NCI-H748 treated with DMSO at 0.1 percent for 48 hours (cell line): ENCODE measurements around the gene POU2F3.
A peak's percentile ranks its signal among the peaks of the same experiment; 100 is the strongest.

Experiments
- DNase-seq: peaks from one replicate; lab custom pipeline; 2025; lab: John Stamatoyannopoulos, UW

The POU2F3 gene

DNA sequence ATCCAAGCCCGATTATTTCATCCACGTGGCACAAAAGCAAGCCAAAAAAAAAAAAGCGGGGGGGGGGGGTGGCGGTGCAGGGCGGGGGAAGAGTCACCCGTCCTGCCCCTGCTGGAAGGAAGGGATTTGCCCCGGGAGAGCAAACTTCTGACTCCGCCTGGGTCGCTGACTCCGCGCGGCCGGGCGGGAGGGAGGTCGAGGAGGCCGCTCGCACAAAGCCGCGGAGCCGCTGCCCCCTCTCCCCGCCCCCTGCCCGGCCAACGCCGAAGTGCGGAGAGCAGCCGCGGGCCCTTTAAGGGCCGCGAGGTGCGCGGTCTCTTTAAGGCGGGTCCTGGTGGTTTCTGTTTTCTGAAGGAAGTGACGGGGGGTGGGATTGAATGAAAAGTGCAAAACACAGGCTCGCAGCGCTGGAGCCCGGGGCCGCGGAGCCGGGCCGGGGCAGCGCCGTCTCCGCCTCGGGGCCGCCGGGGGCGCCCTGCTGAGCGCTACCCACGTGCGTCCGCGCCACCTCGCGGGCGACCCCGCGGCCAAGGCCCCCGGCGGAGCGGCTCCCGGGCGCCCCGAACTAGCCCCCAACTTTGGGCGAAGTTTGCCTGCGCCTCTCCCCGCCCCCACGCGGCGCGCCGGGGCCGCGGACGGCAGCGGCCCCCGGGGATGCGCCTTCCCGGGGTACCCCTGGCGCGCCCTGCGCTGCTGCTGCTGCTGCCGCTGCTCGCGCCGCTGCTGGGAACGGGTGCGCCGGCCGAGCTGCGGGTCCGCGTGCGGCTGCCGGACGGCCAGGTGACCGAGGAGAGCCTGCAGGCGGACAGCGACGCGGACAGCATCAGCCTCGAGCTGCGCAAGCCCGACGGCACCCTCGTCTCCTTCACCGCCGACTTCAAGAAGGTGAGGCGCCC lies 29.1 kb upstream of the POU2F3 start, which contains the start of gene OAF:
Gene OAF, plus strand, starts transcription at position 407 of the 896 bp plus-strand sequence. Its CDS starts 248 bp downstream, at position 655.
- DNase-seq = peak; percentile 9

DNA sequence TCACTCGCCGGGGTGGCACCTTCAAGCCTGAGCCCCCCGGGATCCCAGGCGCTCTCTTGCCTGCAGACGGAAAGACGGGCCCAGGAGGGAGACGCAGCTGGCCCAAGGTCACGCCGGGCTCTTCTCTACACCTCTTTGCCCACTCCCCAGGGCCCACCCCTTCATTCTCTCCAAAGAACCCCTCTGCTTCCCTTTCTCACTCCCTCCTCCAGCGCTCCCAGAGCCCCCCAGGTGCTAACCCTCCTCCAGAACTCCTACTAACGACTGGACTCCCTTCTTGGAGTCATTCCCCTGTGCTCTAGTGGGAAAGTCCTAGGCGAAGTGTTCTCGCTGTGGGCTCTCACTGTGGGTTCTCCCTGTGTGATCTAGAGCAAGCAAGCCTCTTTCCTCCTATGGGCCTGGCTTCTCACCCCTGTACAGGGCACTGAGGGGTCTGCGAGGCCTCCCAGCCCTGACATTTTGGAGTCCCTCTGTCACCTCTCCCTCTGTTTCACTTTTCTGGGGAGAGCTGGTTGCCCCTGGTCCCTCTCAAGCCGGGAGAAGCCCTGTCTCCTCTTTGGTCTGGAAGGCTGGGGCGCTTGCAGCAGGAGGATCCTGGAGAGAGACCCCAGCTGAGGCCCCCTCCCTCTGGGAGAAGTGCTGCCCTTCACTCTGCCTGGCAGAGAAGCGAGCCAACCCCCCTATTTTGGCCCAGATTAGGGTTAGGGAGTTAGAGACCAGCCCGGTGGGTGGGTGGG lies 28.2 kb upstream of the POU2F3 start:
- no peak for DNase-seq

DNA sequence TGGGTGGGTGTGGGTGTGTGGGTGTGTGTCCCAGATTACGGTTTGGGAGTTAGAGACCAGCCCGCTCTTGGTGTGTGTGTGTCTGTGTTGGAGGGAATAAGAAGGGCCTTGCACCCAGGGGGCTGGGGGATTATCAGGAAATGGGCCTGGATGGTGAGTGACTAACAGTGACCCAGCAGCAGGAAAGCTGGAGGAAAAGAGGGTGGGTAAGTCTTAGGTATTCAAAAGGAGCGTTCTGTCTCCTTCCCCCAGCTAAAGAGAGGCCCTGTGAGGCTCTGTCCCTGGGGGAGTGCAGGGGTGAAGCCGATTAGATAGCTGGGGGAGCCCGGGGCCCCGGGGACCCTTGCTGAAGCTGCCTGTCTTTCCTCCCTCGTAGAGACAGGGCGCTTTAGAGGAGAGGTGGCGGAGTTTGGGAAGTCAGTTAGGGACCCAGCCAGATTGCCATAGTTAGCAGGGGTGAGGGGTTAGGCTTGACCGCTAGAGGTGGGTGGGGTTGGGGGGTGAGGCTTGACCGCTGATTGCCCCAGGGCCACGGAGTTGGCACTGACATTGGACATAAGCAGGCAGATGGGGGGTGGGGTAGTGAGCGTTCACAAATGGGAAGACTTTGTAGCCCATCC lies 27.6 kb upstream of the POU2F3 start:
- no peak for DNase-seq

DNA sequence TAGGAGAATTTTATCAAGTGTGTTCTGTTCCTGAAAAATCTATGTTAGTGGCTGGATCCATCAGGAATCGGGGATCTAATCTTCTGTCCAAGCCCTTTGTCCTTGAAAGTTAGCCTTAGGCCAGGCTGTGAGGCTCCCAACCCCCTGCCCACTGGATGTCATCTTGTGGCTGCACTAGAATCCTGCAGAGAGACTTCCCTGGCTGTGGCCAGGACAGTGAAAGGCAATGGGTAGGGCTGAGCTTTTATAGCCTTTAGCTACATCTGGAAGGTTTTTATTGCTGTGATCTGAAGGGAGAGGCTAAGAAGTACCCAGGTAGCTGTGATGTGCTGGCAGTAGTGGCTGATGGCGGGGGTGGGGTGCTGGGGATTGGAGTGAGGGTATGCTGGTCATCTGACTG lies 27.0 kb upstream of the POU2F3 start:
- no peak for DNase-seq

DNA sequence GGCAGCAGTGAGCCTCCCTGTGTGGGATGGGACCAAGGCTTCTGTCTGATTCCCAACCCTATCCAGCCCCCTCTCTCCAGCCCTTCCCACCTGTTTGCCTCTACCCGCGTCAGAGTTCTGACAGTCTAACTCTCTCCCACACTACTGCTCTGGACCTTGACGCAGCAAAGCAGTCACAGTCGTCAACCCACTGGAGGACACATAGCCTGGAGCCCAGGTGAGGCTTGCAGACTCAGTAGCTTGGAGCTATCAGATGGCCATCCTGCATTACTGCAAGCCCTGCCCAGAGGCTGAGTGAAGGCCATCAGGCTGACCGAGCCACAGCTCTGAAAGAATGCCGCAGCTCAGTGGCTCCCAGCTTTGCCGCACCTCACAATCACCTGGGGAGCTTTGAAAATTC lies 25.4 kb upstream of the POU2F3 start:
- no peak for DNase-seq

DNA sequence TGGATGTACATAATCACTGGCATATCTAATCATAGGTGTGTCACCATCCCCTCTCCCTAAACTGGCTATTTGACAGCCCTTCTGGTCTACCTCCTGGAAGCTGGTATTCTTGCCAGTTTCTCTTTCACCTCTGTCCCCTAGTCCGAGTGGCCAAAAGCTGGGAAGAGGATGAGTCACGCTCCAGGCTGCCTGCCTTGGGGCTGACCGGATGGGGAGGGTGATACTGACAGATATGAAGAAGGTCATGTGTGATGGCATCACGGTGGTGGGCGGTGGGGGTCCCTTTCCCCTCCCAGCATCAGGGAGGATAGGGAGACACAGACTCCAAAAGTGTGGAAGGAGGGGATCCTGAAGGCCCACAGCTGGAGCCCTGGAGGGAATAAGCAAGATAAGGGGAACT lies 24.3 kb upstream of the POU2F3 start:
- no peak for DNase-seq

DNA sequence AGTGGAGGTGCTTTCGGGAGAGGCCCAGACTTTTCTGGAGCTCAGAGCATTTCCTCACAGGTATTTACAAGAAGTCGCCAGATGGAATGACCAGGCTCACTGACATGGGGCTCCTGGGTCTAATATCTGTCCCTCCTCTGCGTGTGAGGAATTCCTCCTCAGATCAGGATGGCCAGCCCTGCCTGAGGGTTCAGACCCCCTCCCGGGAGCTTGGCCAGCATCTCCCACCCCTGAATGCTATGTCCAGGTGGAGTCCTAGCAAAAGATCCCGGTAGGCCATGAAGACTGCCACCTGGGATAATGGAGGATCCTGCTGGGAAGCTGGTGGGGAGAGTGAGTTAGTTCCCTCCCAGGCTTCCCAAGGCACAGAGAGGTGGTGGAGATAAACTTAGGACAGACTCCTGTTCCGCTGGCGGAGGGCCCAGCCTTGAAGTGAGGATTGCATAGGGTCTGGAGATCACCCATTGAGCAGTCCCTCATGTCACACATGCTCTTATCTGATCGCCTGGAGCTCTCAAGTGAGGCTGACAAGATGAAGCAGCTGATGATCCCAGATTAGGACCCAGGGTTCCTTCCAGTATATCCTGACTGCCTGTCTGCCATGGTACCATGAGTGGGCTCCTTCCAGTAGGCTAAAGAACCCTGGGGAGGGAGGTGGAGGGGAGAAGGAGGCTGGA lies 23.4 kb upstream of the POU2F3 start:
- no peak for DNase-seq

DNA sequence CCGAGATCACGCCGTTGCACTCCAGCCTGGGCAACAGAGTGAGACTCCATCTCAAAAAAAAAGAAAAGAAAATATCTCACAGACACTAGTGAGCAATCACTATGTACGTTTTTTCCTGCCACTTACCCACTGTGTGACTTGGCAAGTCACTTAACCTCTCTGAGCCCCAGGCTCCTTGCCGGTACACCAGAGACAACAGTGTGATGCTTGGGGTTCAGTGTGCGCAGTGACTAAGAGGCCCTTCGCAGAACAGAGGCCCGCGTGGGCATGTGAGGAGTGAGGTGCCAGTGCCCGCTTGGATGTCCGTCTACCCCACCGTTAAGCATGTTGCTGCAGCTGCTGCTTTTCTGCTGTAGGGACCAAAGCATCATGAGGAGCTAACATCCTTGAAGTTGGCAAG lies 22.4 kb upstream of the POU2F3 start:
- no peak for DNase-seq

DNA sequence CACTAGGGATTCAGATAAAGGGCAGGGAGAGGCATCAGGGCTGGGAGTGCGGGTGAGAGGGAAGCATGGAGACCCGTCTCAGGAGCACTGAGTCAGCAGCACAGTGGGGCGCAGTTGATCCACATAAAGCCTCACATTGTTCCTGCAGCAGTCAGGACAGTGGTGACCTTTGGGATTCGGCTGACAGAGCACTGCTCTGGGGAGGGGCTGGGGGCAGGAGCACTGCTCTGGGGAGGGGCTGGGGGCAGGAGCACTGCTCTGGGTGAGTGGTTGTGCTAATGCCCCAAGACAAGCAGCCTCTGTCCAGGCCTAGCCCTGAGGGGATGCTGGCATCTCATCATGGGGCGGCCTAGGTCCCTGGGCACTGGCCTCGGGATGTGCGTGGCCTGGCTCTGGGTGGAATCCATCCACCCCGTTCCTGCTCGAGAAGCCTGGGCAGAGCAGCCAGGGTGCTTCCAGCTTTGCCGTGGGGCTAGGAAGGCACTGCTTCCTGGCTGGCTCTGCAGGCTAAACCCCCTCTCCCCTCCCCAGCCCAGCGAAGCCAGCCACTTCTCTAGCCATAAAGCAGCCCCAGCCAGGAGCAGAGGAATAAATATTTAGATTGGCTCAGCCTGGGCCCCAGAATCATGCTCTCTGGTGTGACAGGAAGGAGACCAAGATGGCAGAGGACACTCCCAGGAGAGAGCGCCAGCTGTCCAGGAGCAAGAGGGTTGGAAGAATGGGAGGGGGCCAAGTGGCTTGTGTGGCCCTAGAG lies 21.8 kb upstream of the POU2F3 start:
- DNase-seq = no peak

DNA sequence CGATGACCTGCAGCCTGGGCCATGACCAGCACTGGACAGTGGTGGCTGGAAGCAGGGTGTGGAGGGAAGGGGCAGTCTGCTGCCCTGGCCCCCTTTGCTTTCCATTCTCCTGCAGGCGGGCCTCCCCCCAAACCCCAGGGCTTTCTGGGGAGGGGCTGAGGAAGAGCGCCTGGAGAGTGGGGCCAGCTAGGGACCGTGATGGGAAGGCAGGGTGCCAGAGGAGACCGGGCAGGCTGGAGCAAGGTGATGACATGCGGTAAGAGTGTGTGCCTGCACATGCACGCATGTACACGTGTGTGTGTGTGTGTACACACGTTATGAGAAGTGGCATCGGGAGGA lies 21.3 kb upstream of the POU2F3 start:
- DNase-seq = no peak

DNA sequence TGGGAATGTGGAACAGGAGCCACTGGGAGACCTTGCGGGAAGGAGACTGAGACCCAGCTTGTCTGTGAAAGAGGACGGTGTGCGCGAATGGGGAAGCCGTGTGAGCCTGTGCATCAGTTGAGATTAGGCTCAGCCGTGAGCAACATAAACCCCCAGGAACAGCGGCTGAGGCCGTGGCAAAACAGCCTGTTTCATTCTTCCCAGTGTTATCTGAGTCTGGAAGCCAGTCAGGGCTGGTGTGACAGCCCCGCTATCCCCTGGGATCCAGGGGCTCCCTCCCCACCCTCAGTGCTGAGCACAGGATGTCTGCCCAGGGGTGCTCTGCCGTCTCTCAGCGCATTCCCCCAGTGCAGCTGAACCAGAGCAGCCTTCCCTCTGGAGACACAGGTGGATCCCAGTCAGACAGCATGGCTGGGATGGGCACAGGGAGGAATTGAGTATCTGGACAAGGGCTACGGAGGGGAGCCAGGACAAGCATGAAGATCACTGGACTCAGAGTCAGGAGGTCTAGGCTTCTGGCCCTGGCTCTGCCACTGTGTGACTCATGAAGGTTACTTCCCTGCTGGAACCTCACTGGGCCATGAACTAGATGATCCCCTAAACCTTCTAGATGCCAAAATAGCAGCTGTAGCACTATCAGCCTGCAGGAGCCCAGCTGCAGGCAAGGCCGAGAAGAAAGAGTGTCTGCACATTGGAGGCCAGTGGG lies 20.6 kb upstream of the POU2F3 start:
- no peak for DNase-seq

DNA sequence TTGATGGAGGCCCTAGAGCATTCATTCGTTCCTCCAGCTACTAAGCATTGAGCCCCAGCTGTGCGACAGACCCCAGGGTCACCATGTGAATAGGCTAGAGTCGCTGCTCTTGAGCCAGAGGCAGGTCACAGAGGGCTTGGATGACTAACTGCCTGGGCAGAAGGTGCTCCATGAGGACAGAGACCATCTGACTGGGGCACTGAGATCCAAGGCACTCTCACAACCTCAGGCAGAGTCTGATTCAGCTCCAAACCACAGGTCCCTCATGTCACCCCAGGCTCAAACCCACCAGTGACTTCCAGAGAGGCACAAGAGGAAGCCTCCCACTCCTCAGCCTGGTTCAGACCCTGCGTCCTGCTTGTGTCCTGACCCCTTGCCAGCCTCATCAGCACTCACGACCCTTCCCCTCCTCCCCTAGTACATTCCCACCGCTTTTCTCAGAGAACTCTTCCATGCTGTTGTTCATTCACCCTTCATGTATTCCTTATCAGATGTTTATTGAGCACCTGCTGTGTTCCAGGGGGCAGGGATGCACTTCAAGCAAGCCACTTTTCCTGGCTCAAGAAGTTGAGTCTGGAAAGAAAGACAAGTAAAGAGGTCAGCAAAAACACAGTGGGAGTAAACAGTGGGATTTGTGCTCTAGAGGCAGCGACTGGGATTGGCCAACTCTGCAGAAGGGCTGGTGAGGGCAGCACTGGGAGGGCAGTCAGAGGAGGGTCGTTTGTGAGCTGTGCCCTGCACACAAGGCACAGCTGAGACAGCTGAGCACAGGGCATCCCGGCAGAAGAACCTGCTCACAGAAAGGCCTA lies 19.8 kb upstream of the POU2F3 start:
- DNase-seq = no peak

DNA sequence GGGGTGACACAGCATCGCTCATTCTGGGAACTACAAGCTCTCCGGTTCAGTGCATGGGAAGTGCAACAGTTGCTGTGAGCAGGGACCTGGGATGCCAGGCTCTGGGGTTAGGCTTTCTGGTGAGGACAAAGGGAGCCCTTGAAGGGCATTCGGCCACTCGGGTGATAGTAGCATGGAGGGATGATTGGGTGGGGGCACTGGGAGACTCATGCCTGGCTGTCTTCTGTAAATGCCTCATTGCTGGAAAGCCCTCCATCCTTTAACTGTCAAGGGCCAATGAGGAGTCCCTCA lies 19.2 kb upstream of the POU2F3 start:
- DNase-seq = no peak

DNA sequence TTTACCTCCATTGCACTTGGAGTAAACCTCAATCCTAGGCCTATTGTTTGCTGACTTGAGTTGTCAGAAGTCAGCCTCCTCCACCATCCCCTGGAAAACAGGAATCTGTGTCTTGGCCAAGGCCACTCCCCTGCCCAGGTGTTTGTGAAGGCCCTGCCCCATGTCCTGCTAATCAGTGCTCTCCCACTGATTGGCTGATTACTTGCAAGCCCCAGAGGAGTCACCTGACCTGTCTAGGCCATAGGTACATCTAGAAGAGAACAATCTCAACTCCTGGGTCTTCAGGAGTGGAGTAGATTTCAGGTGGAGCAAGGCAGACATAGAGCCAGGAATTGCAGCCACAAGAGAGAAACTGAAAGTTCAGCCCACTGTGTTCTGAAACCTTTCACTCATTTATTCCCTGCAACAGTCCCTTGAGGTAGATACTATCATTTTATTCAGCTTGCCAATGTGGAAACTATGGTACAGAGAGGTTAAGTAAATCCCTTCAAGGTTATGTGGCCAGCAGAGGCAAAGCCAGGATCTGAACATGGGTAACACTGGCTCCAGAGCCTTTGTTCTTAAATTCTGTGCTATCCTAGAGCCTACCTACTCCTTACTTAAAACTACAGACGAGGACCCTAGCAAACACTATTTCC lies 18.7 kb upstream of the POU2F3 start:
- DNase-seq = no peak

DNA sequence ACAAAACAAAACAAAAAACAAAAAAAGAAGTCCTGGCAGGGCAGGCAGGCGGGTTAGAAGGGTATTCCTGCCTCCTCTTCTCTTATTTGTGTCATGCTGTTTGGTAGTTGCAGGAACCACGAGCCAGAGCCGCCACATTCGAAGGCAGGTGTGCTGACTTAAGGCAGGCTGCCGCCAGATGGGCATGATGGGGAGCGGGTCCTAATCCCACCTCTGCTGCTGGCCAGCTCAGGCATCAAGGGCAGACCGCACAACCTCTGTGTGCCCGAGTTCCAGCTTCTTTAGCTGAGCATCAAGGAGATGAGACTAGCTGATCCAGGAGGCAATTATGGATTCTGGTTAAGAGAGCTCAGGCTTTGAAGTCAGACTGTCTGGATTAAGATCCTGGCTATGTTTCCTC lies 17.0 kb upstream of the POU2F3 start:
- no peak for DNase-seq

DNA sequence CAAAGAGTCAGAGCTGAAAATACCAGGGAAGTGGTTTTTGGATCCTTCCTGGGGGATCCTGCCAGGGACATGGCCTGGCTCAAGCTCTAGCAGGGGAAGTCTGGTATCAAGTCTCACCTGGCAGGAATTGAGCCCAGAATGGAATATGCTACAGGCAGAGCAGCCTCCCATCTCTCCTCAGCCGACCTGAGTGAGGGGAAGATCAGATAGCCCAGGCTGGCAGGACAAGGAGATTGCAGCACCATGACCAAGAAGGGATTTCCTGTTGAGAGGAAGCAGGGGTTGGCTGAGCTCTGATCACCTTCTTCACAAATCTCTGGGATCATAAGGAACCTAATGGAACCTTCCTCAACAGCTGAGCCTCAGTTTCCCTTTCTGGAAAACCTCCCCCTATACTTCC lies 16.1 kb upstream of the POU2F3 start:
- DNase-seq = no peak

DNA sequence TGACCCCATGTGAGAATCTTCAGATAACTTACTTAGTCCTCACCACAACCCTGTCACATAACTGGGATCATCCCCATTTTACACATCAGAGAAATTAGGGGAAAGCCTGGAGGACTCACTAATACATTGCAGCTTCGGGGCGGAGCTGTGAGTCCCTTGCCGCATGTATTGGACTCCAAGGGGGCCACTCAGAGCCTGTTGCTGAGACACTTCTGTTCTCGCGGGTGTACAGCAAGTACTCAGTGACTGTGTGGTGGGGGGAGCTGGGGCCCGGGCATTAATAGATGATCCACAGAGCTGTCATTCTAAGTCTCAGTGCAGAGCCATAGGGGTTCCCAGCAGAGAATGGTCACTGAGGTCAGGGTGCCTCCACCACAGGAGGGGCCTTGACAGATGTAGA lies 15.6 kb upstream of the POU2F3 start:
- no peak for DNase-seq

DNA sequence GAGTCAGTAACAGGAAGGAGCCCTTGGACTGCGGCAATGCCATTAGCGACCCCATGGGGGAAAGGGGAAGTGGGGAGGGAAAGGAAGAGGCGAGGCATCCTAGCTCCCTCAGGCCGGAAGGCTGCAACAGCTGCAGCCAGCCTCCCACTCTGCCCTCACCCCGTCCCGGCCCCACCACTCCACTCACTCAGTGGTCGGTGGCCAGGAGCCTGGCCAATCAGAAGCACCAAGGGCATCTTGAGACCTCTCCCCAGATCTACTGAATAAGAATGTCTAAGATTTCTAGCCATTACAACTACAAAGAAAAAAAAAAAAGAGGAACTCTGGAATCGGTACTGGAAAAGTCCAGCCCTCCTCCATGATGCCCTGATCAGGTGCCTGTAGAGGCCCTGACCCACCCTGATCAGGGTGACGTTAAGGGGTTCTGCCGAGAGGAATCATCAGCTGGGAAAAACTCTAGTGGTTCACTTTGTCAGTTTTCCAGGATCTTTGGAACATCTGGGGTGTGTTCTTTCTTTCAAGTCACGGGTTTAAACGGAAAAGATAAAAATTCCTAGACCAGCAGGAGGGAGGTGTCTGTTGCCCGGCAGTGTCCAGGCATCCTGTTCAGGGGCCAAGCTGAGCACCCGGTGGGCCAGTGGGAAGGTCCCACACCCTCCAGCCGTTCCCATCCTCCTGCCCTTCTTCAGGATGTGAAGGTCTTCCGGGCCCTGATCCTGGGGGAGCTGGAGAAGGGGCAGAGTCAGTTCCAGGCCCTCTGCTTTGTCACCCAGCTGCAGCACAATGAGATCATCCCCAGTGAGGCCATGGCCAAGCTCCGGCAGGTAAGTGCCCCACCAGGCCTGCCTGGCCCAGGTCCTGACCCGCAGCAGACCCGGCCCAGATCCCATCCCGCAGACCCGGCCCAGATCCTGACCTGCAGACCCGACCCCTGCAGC lies 14.7 kb upstream of the POU2F3 start:
- no peak for DNase-seq

DNA sequence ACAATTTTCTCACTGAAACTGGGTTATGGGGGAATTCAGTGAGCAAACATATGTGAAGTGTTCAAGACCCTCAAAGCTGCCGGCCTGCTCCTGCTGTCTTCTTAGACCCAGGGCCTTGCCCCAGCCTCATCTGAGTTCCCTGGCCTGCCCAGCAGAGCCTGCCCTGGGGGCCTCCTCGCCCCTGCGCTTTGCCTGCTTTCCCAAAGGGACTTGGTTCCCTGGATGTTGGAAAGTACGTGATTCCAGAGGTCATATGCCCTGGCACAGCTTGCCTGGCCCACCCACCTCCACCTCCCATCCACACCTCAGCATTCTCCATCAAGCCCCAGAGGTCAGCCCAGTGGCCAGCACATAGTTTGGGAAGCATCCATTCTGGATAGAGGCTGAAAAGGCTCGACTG lies 13.7 kb upstream of the POU2F3 start:
- no peak for DNase-seq
